Measurements from ENCODE around the gene GLOD5. TPM values are rescaled to one million over a fixed set of nuclear protein-coding genes. Genes with fewer than 3 reads are reported as not detected.

Gene GLOD5
- polyA plus RNA-seq, 2 of the 4 experiments (the other 2 are of a cell fraction) = not detected

GRCh38 chrX:48798318-48798717 is 36.8 kb downstream of the GLOD5 start:
- peaks cover 22% of the 10 kb centered on the region for H3K4me1 ChIP-seq
- no peak for DNase-seq (ENCODE audit: low read depth in 1 of 2, low spot score in 1 of 2)

DNA sequence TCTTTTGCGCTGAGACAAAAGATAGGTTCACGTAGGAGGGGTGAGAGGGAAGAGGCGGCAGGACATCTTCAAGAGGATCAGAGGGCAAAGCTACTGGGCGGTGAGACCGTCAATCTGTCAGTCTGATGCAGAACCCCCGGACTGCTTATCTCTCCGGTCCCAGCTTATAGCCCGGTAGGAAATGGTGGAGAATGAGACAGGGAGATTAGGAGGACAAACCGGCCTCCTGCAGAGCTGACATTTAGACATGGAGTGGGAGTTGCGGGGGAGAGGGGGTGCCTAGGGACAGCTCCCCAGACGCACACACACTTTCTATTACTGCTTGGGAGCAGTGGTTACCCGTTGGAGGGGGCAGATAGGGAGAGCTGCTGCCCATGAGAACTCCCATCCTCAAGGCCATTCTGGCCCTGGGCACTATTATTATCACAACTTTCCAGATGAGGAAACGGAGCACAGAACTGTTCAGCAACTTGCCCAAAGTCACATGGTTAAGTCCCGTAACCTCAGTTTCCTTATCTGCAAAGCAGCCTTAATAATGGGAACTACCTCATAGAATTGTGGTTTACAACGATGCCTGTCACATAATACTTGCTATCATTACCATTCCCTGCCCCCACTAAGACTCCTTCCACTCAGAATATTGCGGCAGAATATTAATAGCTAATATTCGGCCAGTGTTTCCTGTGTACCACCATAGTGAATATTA is 39.2 kb downstream of the GLOD5 start:
- Histone ChIP-seq H3K4me3 (peak overlapping the region; percentile 64), H3K27ac (peak overlapping the region; percentile 96 to 97), H3K4me1 (peaks cover 11% of the 10 kb centered on the region), H3K4me2 (peak overlapping the region; percentile 97), H3K9me3 (no peaks in the 10 kb centered on the region)
- POLR2A ChIA-PET = interaction anchor here (1.1 to 1.6 kb wide), 5 partner anchors 63 to 468 kb away, joined by 4 to 23 read pairs (median 6); partner anchors contain the start of genes OTUD5, RBM3 and SLC35A2
- no peak for ATAC-seq
- CTCF ChIA-PET = interaction anchor here (1.3 to 1.6 kb wide), 3 partner anchors 39 to 169 kb away, joined by 3 to 4 read pairs (median 4); partner anchors contain the start of gene GLOD5
- DNase-seq (ENCODE audit: low read depth in 1 of 2, low spot score in 1 of 2) = no peak
- no peak for TF ChIP-seq CHD4 (IDR thresholded peaks at IDR 0.05; ENCODE audit: borderline replicate concordance)
- peak; percentile 27; the same call in 1 of the 2 replicates for TF ChIP-seq PHF8 (IDR thresholded peaks at IDR 0.05; ENCODE audit: borderline replicate concordance, low read depth)
- 52% methylated on average over 17 of the region's 17 CpGs for WGBS (ENCODE audit: missing lambda C conversion rate)
- no peak for FAIRE-seq

More at GRCh38 chrX:48798318-48798717, 36.8 kb downstream of the GLOD5 start:
- TF ChIP-seq NR3C1 (IDR thresholded peaks at IDR 0.05) (no peak), ZC3H11A (IDR thresholded peaks at IDR 0.05) (no peak), HOXB5 (CRISPR knock-in tag; IDR thresholded peaks at IDR 0.05) (no peak), BHLHE40 (IDR thresholded peaks at IDR 0.05; ENCODE audit: low read depth, low read length) (no peak), CBX8 (IDR thresholded peaks at IDR 0.05) (no peak), PHF8 (IDR thresholded peaks at IDR 0.05; ENCODE audit: borderline replicate concordance, low read depth) (no peak), NPAS2 (CRISPR knock-in tag; IDR thresholded peaks at IDR 0.05; ENCODE audit: borderline replicate concordance) (no peak), CEBPB (IDR thresholded peaks at IDR 0.05) (no peak), KDM5A (IDR thresholded peaks at IDR 0.05) (no peak)
- TF ChIP-seq, protein P1, sequence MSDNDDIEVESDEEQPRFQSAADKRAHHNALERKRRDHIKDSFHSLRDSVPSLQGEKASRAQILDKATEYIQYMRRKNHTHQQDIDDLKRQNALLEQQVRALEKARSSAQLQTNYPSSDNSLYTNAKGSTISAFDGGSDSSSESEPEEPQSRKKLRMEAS (IDR thresholded peaks at IDR 0.05) = no peak
- Histone ChIP-seq H3K9me3 (no peaks in the 10 kb centered on the region), H3K4me3 (no peak overlapping the region), H3K27ac (no peak overlapping the region), H3K4me2 (no peak overlapping the region)
- 69% methylated on average over 2 of the region's 2 CpGs for WGBS (ENCODE audit: missing lambda C conversion rate)
- CTCF ChIA-PET = interaction anchor here (0.6 to 1.1 kb wide), 3 partner anchors 19 to 189 kb away, joined by 3 to 6 read pairs (median 3); no protein-coding TSS in a partner anchor
- FAIRE-seq = no peak
- ATAC-seq = no peak
- POLR2A ChIA-PET = no interaction called here

DNA sequence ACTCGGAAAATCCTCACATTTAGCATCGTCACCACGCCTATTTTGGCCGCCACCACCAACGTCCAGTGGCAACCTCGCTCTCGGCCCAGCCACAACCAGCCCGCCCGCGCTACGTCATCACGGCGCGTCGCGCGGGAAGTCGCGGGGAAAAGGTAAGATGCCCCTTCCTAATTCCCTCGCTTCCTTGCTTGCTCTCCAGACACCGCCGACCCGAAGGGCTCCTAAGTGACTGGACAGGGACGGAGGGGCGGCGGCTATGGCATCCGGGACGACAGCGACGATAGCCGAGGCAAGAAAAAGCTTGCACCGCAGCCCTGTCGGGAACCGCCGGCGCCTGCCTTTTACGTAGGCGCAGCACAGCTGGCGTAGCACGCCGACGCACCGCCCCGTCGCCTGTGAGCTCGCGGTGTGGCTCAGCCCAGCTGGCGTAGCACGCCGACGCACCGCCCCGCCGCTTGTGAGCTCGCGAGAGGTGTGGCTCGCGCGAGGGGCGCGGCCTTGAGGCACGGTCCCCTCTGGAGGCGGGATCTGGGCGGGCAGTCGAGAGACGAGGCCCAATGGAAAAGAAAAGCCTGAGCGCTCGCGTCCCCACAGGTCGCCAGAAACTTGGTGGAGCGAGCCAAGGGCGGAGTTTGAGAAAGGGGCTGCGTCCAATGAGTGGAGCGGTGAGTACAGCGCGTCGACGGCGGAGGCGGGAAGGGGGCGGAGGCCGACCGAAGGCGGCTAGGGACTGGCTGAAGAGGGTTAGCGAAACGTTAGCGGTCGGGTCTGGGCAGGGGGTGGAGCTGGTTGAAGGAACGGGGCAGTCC is 39.9 kb downstream of the GLOD5 start, which contains the start of gene HDAC6:
Gene HDAC6 (plus strand): TSS at position 788 of the 809 bp plus-strand sequence. CDS start 626 bp downstream, outside the sequence.
- CTCF ChIA-PET = interaction anchor here (0.5 to 1.6 kb wide), 5 partner anchors 36 to 170 kb away, joined by 3 to 4 read pairs (median 4); partner anchors contain the start of gene GLOD5
- peak; percentile 88 to 93 for ATAC-seq
- peak; percentile 61 for FAIRE-seq
- H3K9me3 ChIP-seq = no peaks in the 10 kb centered on the region
- POLR2A ChIA-PET = interaction anchor here (0.7 to 1.6 kb wide), 9 partner anchors 34 to 468 kb away, joined by 3 to 23 read pairs (median 4); partner anchors contain the start of genes OTUD5, PCSK1N, PQBP1 and RBM3
- no peak for TF ChIP-seq RFX5 (IDR thresholded peaks at IDR 0.05)
- peak; percentile 39 for TF ChIP-seq POLR2A (IDR thresholded peaks at IDR 0.05; ENCODE audit: low read length)
- TF ChIP-seq REST (IDR thresholded peaks at IDR 0.05) = peak; percentile 84
- no peak for TF ChIP-seq BCL3 (IDR thresholded peaks at IDR 0.05)
- TF ChIP-seq JUN (IDR thresholded peaks at IDR 0.05) = 0 out of 5 replicates have a peak, but pooled peaks of 1 of the 2 experiments have one; percentile 52
- TF ChIP-seq, protein P1 (IDR thresholded peaks at IDR 0.05) = peak; percentile 56
- TF ChIP-seq KDM5A (IDR thresholded peaks at IDR 0.05) = peak; percentile 84; the same call in 1 of the 2 replicates
- TF ChIP-seq CHD2 (IDR thresholded peaks at IDR 0.05; ENCODE audit: low read length, partially characterized antibody) = peak; percentile 90
- TF ChIP-seq, protein P2, sequence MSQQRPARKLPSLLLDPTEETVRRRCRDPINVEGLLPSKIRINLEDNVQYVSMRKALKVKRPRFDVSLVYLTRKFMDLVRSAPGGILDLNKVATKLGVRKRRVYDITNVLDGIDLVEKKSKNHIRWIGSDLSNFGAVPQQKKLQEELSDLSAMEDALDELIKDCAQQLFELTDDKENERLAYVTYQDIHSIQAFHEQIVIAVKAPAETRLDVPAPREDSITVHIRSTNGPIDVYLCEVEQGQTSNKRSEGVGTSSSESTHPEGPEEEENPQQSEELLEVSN (IDR thresholded peaks at IDR 0.05; ENCODE audit: borderline replicate concordance, low read depth) = peak; percentile 65
- H3K4me1 ChIP-seq = peaks cover 11% of the 10 kb centered on the region
- peak; percentile 92 to 99 for DNase-seq (ENCODE audit: low read depth in 1 of 2, low spot score in 1 of 2)
- H3K4me2 ChIP-seq = peak within 1 kb of the TSS; percentile 97
- H3K27ac ChIP-seq = peak within 1 kb of the TSS; percentile 96 to 97
- peak within 1 kb of the TSS; percentile 64 for H3K4me3 ChIP-seq
- 2% methylated on average over 30 of the region's 89 CpGs for WGBS (ENCODE audit: missing lambda C conversion rate)
